Measurements from ENCODE around the gene CUX1.
"Not testable (repeated sequence)": the region's sequence is repeated elsewhere in the genome, so short reads cannot be mapped to it uniquely, and the experiment has no call there.

CUX1 gene

GRCh38 chr7:101988060-101988459, 170.6 kb downstream of the CUX1 start:
- FAIRE-seq, result not testable (repeated sequence)

GRCh38 chr7:101988513-101988912, 171.1 kb downstream of the CUX1 start:
- FAIRE-seq, result no peak

GRCh38 chr7:101989101-101989500, 171.7 kb downstream of the CUX1 start:
- FAIRE-seq, result no peak

- FAIRE-seq, result no peak
Measured at GRCh38 chr7:101990811-101991418, 173.5 kb downstream of the CUX1 start.

- no peak for FAIRE-seq
Measured at GRCh38 chr7:101991860-101992259, 174.4 kb downstream of the CUX1 start.

- no peak for FAIRE-seq
Measured at GRCh38 chr7:101993311-101993710, 175.9 kb downstream of the CUX1 start.

- no peak for FAIRE-seq
Measured at GRCh38 chr7:101995121-101995520, 177.7 kb downstream of the CUX1 start.

GRCh38 chr7:101996131-101996691, 178.8 kb downstream of the CUX1 start:
- no peak for FAIRE-seq

GRCh38 chr7:101996876-101997275, 179.4 kb downstream of the CUX1 start:
- no peak for FAIRE-seq

GRCh38 chr7:101998029-101998905, 180.8 kb downstream of the CUX1 start:
- no peak for FAIRE-seq

- FAIRE-seq, result no peak
Measured at GRCh38 chr7:101998906-101999240, 181.4 kb downstream of the CUX1 start.

- FAIRE-seq, result no peak
Measured at GRCh38 chr7:101999393-101999792, 182.0 kb downstream of the CUX1 start.

GRCh38 chr7:102000123-102000522, 182.7 kb downstream of the CUX1 start:
- FAIRE-seq, result no peak

GRCh38 chr7:102004229-102004628, 186.8 kb downstream of the CUX1 start:
- FAIRE-seq, result no peak

- FAIRE-seq, result no peak
Measured at GRCh38 chr7:102004848-102005247, 187.4 kb downstream of the CUX1 start.

- no peak for FAIRE-seq
Measured at GRCh38 chr7:102005933-102006480, 188.6 kb downstream of the CUX1 start.

GRCh38 chr7:102006695-102007094, 189.3 kb downstream of the CUX1 start:
- FAIRE-seq, result no peak

- FAIRE-seq, result no peak
Measured at GRCh38 chr7:102008535-102009262, 191.3 kb downstream of the CUX1 start.

- no peak for FAIRE-seq
Measured at GRCh38 chr7:102009628-102010027, 192.2 kb downstream of the CUX1 start.

GRCh38 chr7:102012112-102012830, 194.8 kb downstream of the CUX1 start:
- not testable (repeated sequence) for FAIRE-seq

GRCh38 chr7:102012941-102013461, 195.6 kb downstream of the CUX1 start:
- no peak for FAIRE-seq

- no peak for FAIRE-seq
Measured at GRCh38 chr7:102018876-102019275, 201.4 kb downstream of the CUX1 start.

Data from A204.1 (cell line).